GM19239 (cell line): ENCODE measurements around the gene ALDH8A1.
"Not testable (repeated sequence)": the region's sequence is repeated elsewhere in the genome, so short reads cannot be mapped to it uniquely, and the experiment has no call there.

Experiments
- DNase-seq: peaks from one replicate; pipeline ENCODE4 v3.0.0; 2011; ENCODE audit warnings: low spot score; ENCODE audit not compliant: insufficient read length
- FAIRE-seq: peaks from 2 replicates; lab custom pipeline; 2011; peaks lifted over from hg19 to GRCh38; lab: Jason Lieb, UNC

Gene ALDH8A1

DNA sequence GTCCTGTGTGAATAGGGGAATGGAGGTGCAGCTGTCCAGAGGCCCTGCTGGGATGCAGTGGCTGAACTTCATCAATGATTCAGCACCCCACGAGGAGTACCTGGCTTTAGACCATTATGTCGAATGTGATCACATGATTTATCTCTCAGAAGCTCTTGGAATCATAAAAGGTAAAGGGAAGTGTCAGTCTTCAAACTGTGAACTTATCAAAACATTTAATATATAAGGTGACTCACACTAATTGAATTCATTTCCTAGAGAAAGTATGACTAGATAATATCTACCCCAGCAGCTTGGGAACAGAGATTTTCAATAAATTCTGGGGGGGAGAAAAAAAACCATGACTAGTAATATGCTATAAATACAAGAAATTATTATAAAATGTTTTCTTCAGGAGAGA is 29.5 kb downstream of the ALDH8A1 start:
- DNase-seq: no peak
- no peak for FAIRE-seq

DNA sequence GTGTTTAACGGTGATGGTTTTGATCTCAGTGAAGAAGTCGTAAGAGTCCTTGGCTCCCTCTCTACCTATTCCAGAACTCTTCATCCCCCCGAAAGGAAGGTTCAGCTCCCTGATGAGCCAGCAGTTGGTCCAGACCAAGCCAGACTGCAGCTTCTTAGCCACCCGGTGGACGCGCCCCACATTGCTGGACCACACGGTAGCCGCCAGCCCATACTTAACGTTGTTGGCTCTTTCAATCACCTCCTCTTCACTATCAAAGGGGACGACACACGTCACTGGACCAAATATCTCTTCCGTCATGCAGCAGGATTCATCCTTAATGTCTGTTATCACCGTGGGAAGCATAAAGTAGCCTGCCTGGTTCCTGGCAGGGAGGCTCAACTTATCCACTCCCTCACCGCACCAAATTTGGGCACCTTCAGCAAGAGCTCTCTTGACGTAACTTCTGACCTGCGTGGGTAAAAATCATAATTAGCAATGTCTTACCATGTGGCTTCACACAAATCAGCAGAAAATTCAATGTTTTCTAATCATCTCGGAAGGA is 31.4 kb downstream of the ALDH8A1 start:
- no peak for FAIRE-seq
- DNase-seq: no peak

DNA sequence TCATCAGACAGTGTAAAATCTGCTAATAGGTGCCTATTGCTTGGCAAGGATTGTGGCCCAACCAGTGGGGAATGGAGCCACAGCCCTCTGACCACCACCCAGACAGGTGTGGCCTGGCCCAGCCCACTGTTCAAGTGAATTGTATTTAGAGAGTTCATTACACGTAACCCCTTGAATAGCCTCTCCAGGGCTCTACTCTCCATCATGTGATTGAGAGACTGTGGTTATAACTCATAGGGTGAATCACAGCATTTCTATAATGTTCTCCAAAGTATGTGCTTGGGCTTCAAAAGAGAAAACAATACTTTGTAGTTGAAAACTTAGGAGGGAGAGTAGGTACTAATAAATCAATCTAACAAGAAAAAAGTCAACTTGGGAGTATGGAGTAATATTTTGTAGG is 38.4 kb downstream of the ALDH8A1 start:
- no peak for FAIRE-seq
- no peak for DNase-seq

DNA sequence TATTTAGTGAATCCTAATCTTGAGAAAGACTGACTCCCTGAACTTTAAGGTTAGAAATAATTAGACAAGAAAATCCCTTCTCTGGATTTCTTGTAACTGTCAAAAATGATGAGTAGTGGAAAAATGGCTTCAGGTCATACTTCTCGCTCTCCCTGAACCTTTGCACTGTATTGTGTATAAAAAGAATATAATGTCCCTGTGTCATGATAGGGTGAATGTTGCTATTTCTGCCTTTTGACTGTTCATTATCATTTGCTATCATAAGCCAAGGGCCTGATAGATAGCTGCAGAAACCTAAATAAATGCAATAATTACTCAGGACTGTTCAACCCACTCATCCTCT is 39.3 kb downstream of the ALDH8A1 start:
- FAIRE-seq (no peak), DNase-seq (no peak)

GRCh38 chr6:134909701-134910592 is 40.0 kb downstream of the ALDH8A1 start:
- FAIRE-seq (no peak), DNase-seq (no peak)

DNA sequence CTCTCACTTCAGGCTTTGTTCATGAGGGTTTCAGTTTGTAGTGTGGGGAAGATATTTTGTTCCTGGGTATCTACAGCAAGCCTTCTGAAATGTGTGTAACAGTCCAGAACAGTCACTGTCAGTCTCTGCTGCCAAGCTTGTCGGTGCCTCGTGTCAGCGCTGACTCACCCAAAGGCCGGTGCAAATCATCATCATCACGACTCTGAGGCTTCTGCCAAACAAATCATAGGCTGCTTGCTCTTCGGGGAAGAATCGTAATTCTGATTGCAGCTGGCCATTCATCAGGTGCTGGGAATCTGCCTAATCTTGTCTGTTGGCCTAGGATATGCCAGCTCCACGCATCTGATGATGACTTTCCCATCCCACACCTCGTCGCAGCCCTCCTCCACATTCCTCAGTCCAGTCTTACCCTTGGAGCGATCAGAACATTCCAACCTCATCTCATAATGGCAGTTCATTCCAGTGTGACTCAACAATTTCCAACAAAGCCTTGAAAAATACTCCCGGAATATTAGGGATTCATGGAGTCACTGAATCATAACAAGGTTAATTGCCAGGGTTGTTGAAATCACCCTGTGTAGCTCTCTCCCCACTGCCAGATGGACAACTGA is 40.9 kb downstream of the ALDH8A1 start:
- FAIRE-seq (no peak), DNase-seq (no peak)

DNA sequence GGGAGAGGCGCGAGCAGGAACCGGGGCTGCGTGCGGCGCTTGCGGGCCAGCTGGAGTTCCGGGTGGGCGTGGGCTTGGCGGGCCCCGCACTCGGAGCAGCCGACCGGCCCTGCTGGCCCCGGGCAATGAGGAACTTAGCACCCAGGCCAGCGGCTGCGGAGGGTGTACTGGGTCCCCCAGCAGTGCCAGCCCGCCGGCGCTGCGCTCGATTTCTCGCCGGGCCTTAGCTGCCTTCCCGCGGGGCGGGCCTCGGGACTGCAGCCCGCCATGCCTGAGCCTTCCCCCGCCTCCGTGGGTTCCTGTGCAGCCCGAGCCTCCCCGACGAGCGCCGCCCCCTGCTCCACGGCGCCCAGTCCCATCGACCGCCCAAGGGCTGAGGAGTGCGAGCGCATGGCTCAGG is 45.2 kb downstream of the ALDH8A1 start:
- DNase-seq: not testable (repeated sequence)

GRCh38 chr6:134903448-134903847 is 46.5 kb downstream of the ALDH8A1 start:
- no peak for FAIRE-seq
- no peak for DNase-seq

More for the DNA sequence above, 45.2 kb downstream of the ALDH8A1 start:
- FAIRE-seq: not testable (repeated sequence)

GRCh38 chr6:134902936-134903335 is 47.0 kb downstream of the ALDH8A1 start:
- FAIRE-seq: no peak
- no peak for DNase-seq

GRCh38 chr6:134902074-134902861 is 47.6 kb downstream of the ALDH8A1 start:
- no peak for DNase-seq
- FAIRE-seq: no peak

DNA sequence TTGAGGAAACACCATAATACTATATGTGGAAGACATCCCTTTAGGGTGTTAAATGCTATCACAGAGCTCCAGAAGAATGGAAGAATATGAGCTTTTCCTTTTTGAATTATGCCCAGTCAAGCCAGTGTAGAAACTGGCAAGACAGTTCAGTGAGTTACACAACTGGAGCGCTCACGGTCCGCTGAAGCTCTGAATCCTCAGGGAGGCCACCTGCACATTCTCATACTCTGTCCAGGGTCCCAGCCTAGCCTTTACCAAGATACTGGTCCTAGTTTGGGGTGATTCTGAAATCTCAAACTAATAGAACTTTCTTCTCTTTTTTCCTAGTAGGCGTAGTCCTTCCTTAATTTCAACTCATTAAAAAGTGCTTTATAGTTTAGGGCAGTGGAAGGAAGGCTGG is 51.3 kb downstream of the ALDH8A1 start:
- no peak for DNase-seq
- peak; percentile 4 for FAIRE-seq

GRCh38 chr6:134898166-134898565 is 51.7 kb downstream of the ALDH8A1 start:
- FAIRE-seq, DNase-seq: not testable (repeated sequence)

DNA sequence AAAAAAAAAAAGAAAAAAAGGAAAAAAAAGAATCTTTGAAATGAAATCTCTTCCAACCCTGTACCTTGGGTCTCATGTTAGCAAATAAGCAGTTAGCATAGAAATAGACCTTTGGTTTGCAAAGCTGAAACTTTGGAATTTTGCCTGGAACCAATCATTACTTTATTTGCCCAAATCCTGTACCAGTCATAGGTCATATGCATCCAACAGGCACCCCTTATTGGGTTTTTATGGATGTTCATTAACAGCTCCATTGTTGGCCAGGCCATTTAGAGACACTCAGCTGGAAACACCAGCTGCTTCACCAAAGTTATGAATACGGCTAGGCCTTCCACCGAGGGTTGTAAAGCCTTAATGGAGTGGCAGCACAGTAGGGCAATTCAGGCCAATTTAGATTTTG is 53.0 kb downstream of the ALDH8A1 start:
- DNase-seq (no peak), FAIRE-seq (no peak)

DNA sequence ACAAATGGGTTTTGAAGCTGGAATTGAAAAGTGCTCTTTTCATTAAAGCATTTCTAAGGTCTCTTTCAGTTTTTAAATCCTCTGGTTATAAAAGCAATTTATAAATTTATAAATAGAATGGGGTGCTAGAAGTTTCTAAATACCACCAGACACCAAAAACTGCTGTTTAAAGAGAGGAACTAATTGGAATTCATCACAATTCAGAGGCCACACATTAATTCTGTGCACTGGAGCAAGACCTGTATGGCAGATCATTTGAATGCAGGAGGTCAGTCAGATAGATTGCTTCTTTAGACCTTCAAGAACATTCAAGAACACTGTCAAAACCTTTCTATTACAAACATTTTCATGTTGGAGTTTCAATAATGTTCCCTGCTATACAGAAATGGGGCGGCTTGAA is 55.1 kb downstream of the ALDH8A1 start:
- FAIRE-seq: no peak
- DNase-seq: no peak

DNA sequence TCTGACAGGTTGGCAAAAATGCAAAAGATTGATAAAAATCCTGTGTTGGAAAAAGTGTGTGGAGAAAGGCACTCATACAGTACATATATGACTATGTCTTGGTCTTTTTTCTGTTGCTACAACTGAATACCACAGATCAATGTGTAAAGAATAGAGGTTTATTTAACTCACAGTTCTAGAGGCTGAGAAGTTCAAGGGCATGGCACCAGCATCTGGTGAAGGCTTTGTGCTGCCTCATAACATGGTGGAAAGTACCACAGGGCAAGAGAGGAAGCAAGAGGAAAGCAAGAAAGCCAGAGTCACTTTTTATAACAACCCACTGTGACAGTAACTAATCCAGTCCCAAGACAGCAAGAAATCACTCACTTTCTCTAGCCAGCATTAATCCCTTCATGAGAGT is 57.5 kb downstream of the ALDH8A1 start:
- DNase-seq (no peak), FAIRE-seq (no peak)

- FAIRE-seq (no peak), DNase-seq (no peak)
Observed at GRCh38 chr6:134891633-134892032, 58.3 kb downstream of the ALDH8A1 start.

DNA sequence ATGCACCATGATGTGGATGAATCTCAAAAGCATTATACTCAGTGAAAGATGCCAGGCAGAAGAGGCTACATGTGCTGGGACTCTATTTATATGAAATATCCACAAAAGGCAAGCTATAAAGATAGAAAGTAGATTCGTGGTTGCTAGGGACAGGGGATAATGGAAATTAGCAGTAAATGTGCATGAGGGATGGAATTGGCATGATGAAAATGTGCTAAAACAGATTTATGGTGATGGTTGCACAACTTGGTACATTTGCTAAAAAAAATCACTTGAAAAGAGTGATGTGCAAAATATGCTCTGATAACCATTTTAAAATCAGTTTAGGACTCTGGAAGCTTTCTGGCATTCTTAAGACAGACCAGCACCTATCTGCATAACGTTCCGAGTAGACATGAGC is 61.6 kb downstream of the ALDH8A1 start:
- FAIRE-seq (no peak), DNase-seq (no peak)

DNA sequence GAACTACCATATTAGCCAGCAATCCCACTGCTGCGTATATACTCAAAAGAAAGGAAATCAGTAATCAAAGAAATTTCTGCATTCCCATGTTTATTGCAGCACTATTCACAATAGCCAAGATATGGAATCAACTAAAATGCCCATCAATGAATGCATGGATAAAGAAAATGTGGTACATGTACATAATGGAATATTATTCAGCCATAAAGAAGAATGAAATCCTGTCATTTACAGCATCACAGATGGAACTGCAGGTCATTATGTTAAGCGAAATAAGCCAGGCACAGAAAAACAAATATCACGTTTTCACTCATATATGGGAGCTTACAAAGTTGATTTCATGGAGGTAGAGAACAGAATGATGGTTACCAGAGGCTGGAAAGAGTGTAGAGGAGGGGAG is 65.1 kb downstream of the ALDH8A1 start:
- DNase-seq (no peak), FAIRE-seq (no peak)

DNA sequence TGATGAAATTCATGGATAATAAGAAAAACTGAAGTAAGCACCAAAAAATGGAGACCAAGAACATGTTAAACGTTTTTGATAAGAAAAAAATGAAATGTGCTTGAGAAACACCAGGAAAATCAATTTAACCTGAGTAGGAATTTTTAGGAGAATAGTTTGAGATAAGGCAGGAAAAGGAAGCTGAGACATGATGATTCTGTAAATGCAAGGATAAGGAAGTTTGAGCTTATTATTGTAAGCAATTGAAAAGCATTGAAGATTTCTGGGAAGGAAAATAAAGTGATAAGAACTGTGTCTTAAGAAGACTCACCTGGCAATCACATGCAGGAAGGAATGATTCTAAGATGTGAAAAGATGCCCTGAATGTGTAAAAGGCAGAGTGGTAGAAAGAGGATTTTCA is 66.6 kb downstream of the ALDH8A1 start:
- FAIRE-seq (no peak), DNase-seq (no peak)

DNA sequence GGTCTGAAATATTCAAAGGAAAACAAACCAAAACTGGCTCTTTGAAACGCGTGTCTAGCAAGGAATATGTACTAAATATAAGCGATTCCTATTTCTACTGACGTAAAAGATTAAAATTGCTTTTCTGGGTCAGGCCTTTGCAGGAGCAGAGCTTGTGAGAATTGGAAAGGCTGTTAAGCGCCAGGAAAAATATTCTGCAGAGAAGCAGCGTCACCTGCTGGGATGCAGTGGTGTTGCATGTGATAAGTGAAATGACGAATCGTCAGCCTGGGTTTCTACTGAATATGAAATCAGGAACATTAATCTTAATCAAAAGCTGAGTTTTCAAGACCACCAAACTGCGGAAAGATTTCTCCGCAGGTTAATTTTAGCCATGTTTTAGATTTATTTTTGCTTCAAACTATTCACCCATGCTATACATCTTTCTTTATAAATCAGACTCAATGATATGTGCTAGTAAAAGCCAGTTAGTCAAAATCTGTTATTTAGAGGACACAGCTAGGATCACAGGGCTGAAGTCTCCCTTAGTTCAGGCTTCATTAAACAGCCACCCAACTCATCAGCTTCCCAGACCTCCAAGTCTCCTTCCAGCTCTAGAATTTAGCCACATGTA is 67.4 kb downstream of the ALDH8A1 start:
- DNase-seq (peak; percentile 28), FAIRE-seq (peak; percentile 91)
